GM19351 (cell line): ENCODE results near the gene NT5C.

ENCODE experiments used
- ATAC-seq: cut with Tn5 transposase; IDR thresholded peaks from one replicate; pipeline ENCODE4 v1.9.1; 2021; ENCODE audit warnings: mild to moderate bottlenecking, moderate library complexity; ENCODE audit not compliant: unreplicated experiment

NT5C gene

GRCh38 chr17:75094871-75095399 lies 36.6 kb downstream of the NT5C start:
- no peak for ATAC-seq

- no peak for ATAC-seq
Measured at GRCh38 chr17:75093548-75094158, 37.9 kb downstream of the NT5C start.

GRCh38 chr17:75091855-75092327 lies 39.7 kb downstream of the NT5C start:
- ATAC-seq: no peak

- ATAC-seq: no peak
Measured at GRCh38 chr17:75090871-75091854, 40.4 kb downstream of the NT5C start.

GRCh38 chr17:75088465-75089417 lies 42.8 kb downstream of the NT5C start:
- no peak for ATAC-seq

- ATAC-seq: no peak
Measured at GRCh38 chr17:75087558-75088453, 43.7 kb downstream of the NT5C start, which contains the start of gene SLC16A5. TSS of gene SLC16A5 (plus strand) at chr17:75087954. CDS start at chr17:75093637, 5,683 bp downstream.

- ATAC-seq: no peak
Measured at GRCh38 chr17:75087182-75087557, 44.4 kb downstream of the NT5C start.

- no peak for ATAC-seq
Measured at GRCh38 chr17:75086496-75087181, 44.9 kb downstream of the NT5C start.

- no peak for ATAC-seq
Measured at GRCh38 chr17:75084039-75084660, 47.4 kb downstream of the NT5C start.

- ATAC-seq: no peak
Measured at GRCh38 chr17:75082683-75083082, 48.9 kb downstream of the NT5C start.

GRCh38 chr17:75081611-75082540 lies 49.7 kb downstream of the NT5C start:
- ATAC-seq: no peak
